DMS53 treated with DMSO at 0.1 percent for 48 hours (cell line): Measurements from ENCODE around the gene SKIC3.
A peak's percentile ranks its signal among the peaks of the same experiment; 100 is the strongest.

Experiments
- DNase-seq: peaks from one replicate; lab custom pipeline; 2025; ENCODE audit not compliant: unreplicated experiment; lab: John Stamatoyannopoulos, UW

The SKIC3 gene

GRCh38 chr5:95554647-95555548 is at the start of gene SKIC3, which contains the start of gene ARSK:
Gene SKIC3 (minus strand): TSS chr5:95554977. CDS start chr5:95547150, 7,827 bp downstream.
Gene ARSK (plus strand): TSS chr5:95555101. CDS start chr5:95555279, 178 bp downstream.
- peak; percentile 97 for DNase-seq

DNA sequence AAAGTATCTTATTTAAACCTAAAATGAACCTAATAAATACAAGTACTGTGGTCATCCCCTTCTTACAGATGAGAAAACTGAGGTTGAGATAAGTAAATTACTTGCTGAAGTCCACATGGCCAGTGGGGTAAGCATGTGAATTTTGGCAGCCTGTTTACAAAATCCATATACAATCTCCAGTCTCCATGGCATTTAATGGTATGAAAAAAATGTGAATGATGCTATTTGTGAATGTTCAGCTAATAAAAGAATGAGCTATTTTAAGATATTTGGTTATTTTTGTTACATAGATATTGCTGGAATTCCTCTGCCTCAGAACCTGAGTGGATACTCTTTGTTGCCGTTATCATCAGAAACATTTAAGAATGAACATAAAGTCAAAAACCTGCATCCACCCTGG is 45.8 kb upstream of the SKIC3 start:
- no peak for DNase-seq

GRCh38 chr5:95599252-95599651 is 44.5 kb upstream of the SKIC3 start:
- no peak for DNase-seq

DNA sequence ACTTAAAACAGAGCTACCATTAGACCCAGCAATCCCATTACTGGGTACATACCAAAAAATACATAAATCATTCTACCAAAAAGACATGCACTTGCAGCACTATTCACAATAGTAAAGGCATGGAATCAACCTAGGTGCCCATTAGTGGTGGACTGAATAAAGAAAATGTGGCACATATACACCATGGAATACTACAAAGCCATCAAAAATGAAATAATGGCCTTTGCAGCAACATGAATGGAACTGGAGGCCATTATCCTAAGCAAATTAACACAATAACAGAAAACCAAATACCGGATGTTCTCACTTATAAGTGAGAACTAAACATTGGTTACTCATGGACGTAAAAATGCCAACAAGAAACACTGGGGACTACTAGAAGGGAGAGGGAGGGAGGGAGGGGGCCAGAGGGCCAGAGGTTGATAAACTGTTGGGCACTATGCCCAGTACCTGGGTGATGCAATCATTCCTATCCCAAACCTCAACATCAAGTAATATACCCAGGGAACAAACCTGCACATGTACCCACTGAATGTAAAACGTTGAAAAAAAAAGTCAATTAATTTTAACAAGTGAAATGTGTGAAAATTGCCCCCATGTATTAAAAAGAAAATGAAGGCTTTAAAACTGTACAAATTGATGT is 40.6 kb upstream of the SKIC3 start:
- DNase-seq = no peak

GRCh38 chr5:95591490-95591901 is 36.7 kb upstream of the SKIC3 start:
- no peak for DNase-seq

DNA sequence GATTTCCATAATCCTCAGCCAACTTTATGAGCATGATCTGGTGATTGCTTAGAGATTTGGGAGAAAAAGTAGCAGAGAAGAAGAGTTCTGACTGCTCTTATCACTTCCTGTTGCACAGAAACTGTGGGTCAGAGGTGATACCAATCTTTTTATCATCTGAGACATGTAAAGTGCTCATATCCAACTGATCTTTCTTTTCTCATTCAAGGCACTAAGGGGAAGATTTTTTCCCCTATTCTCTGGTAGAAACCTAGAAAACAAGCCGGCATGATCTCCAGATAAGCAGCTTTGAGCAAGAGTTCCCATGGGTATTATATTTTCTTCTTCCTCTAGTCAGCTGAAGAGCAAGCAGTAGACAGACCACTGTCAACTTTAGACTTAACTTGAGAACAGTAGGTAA is 36.1 kb upstream of the SKIC3 start:
- no peak for DNase-seq

DNA sequence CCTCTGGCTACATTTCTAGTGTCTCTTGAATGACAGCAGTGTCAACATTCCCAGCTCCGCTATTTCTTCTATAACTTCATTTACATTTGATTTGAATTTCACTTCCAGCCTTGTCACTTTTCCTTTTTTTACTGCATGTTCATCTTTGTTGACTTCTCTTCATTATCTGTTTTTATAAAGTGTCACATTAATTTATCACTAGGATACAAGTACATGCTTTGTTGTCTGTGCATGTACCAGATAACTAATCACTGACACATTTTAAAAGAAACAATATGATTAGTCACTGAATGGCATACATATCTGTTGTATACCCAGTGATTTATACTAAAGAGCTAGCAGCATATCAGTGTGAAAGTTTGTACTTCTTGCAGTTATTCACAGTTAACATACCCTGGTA is 29.2 kb upstream of the SKIC3 start:
- DNase-seq = no peak

DNA sequence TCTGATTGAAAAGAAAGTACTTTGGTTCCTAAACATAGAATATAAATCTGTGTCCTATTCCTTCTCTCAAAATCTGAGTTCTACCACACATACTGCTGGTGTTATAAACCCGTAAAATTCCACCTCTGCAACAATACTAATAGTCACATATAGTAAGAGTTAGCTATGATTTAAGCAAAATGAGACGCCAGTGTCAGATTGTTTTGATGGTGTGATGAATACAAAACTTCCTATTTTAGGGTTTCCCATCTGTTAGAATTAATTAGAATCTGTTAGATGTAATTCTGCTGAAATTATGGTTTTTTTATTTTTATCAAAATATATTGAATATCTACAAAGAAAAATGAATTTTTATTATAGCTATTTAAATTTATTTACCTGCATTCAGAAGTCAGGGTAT is 26.8 kb upstream of the SKIC3 start:
- DNase-seq = no peak

DNA sequence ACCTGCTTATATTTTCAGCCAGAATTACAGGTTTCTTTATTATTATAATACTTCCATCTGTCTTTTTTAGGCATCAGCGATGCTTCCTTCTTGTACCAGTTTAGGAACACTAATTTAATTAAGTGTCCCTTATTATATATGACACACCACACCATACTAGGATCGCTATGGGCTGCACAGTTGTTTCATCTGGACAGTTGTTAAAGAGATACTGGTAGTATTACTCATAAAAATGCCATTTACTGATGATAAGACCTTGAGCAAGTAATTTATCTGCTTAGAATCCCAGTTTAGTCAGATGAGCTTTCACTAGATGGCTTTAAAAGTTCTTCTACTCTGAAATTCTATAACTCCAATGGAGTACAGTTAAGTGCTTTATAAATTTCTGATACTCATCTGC is 17.2 kb upstream of the SKIC3 start:
- DNase-seq = no peak

DNA sequence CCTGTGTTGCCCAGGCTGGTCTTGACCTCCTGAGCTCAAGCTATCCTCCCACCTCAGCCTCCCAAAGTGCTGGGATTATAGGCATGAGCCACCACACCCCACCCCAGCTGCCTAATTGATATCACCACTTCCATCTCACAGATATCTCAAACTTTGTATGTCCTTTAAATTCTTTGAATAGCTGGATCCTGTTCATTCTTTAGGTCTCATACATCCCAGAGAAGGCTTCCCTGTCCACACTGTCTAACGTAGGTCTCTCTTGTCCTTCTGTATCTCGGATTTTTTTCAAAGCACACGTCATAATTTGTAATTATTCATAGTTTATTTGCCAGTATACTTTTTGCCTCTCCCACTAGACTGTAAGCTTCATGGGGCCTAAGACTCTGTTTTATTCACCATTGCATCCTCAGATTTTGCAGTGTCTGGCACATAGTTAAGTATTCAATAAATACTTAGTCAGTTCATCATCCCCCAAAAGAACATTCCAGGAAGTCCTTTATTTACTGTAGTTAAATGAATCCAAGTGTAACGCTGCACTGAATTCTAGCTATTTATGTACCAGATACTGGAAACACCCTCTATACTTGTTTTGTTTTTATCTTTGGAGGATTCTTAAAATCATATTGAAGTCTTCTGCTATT is 10.6 kb upstream of the SKIC3 start:
- no peak for DNase-seq

DNA sequence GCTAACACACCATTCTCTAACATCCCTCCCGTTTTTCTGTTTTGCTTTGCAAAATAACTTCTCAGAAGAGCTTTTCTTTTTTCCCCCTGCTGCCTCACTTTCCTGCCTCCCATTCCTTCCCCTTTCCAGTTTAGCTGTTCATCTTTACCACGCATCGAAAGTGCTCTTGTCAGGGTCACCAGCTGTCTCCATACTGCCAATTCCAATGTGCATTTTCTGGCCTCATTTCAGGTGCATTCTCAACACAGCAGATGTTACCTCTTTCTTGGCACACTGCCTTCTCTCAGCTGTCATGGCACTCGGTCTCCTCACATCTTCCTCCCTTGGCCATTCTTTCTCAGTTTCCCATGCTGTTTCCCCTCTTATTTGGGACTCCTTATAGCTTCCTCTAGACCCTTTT is 9.7 kb upstream of the SKIC3 start:
- DNase-seq = peak; percentile 10

GRCh38 chr5:95563367-95563766 is 8.6 kb upstream of the SKIC3 start:
- DNase-seq = no peak

- DNase-seq = no peak
Measured at GRCh38 chr5:95562282-95562681, 7.5 kb upstream of the SKIC3 start.

DNA sequence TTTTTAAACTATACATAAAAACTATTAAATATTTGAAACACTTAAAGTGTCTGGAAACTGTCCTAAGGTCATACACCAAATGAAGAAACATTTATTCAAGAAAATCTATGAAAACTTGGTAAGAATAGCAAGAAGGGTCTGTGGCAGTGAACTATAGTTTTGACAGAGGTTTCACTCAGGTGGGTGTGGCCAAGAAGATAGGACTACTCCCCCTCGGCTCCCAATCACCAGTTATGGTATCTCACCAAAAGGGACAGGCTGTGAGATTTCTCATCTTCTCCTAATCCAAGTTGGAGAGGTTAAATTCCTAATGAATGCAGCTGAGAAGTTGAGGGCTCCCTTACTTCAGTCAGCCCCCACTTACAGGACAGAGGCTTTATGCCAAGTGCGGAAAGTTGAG is 3.1 kb upstream of the SKIC3 start:
- DNase-seq = no peak

GRCh38 chr5:95555553-95555952 is 776 bp upstream of the SKIC3 start:
- DNase-seq = no peak

DNA sequence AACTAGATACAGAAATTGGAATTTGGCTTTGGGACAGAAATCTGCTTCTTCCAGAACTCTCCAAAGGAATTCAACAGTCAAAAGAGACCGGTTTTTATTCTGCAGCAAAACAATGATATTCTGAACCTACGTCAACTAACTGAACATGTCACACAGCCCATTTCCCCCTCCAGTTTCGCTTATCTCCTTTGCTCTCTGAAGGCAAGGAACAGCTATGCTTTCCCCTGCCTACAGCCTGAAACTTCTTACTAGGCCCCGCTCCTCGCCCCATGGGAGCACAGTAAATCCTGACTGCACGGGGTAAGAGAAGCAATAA is 488 bp downstream of the SKIC3 start:
- DNase-seq = no peak

GRCh38 chr5:95549030-95549429 is 5.7 kb downstream of the SKIC3 start:
- DNase-seq = no peak

DNA sequence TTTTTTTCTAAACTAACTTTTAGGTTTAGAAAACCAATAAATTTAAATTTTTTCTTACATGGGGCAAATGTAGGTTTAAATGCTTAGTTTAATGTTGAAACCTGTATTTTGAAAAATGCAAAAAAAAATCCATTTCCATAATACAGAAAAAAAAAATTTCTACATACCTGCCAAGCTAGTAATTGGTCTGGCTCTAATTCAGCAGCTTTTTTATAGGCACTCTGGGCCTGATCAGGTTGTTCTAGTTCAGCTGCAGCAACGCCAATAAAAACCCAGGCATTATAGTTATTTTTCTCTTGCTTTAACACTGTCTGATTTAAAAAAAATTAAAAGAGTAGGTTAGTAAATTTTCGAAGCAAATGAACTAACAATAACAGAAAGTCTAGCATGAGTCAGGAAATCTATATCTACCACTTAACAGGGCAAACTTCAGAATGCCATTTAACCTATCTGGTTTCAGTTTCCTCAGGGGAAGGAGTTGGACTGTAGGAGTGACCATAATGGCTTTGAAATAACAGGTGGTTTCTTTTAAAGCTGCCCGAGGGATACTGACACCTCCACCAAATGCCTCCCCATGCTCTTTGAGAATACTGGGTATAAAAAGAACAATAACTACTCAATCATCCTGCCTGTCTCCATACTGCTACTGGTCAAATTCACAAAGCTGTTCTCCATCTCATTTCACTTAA is 11.6 kb downstream of the SKIC3 start:
- no peak for DNase-seq

- no peak for DNase-seq
Measured at GRCh38 chr5:95537501-95537900, 17.3 kb downstream of the SKIC3 start.

GRCh38 chr5:95533761-95534160 is 21.0 kb downstream of the SKIC3 start:
- DNase-seq = no peak

- no peak for DNase-seq
Measured at GRCh38 chr5:95533106-95533505, 21.7 kb downstream of the SKIC3 start.
